Endothelial cell (in vitro differentiated cells): Measurements from ENCODE around the gene PEX5. TPM values are rescaled to one million over a fixed set of nuclear protein-coding genes. Genes with fewer than 3 reads are reported as not detected.

Source experiments
- DNase-seq: peaks from one replicate; pipeline ENCODE4 v3.0.0; 2021; ENCODE audit warnings: low spot score
- H3K27ac Mint-ChIP-seq: one replicate; pipeline ENCODE4 v1.8.0; 2021; ENCODE audit warnings: mixed read lengths, inconsistent platforms; ENCODE audit not compliant: unreplicated experiment
- H3K27me3 Mint-ChIP-seq: one replicate; pipeline ENCODE4 v1.8.0; 2021; ENCODE audit warnings: mild to moderate bottlenecking, moderate library complexity, mixed read lengths, inconsistent platforms; ENCODE audit not compliant: unreplicated experiment
- H3K36me3 Mint-ChIP-seq: one replicate; pipeline ENCODE4 v1.8.0; 2021; ENCODE audit warnings: mild to moderate bottlenecking, low read depth, mixed read lengths, inconsistent platforms; ENCODE audit not compliant: unreplicated experiment
- H3K4me1 Mint-ChIP-seq: one replicate; pipeline ENCODE4 v1.8.0; 2021; ENCODE audit warnings: mild to moderate bottlenecking, mixed read lengths, inconsistent platforms; ENCODE audit not compliant: unreplicated experiment
- H3K4me3 Mint-ChIP-seq: one replicate; pipeline ENCODE4 v1.8.0; 2021; ENCODE audit warnings: mild to moderate bottlenecking, mixed read lengths, inconsistent platforms; ENCODE audit not compliant: unreplicated experiment
- H3K9me3 Mint-ChIP-seq: one replicate; pipeline ENCODE4 v1.8.0; 2021; ENCODE audit warnings: mixed read lengths, inconsistent platforms; ENCODE audit not compliant: unreplicated experiment
- total RNA-seq: library from RNA; stranded (reverse); fragmentation: NEBNext Ultra II Directional; extraction: Animal tissue kit (Norgen Biotek cat#: 25700); gene quantifications from one replicate; pipeline ENCODE4 v1.2.1, GENCODE V29; 2021; ENCODE audit not compliant: unreplicated experiment
- TF ChIP-seq, protein P1 (sequence below): fragments of 200-600 bp; sonication (generic); IDR thresholded peaks from one replicate; pipeline ENCODE4 v1.5.0; 2021; ENCODE audit warnings: antibody characterized with exemption; ENCODE audit not compliant: unreplicated experiment

PEX5 gene
- total RNA-seq, 1 donor from 2014 or later = 22.2 TPM

DNA sequence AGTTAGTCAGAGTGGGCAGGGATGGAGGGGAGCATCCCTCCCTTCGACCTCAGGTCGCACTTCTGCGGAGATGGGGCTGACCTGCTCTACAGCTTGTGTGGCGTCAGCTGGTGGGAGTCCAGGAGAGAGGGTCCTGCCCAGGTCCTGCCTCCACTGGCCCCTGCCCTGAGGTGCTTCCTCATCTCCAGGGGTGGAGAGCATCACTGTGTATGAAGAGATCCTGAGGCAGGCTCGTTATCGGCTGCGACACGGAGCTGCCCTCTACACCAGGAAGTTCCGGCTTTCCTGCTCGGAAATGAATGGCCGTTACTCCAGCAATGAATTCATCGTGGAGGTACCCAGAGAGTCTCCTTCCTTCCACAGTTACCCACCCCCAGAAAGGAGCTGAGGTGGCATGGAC lies 39.1 kb upstream of the PEX5 start:
- Mint-ChIP-seq H3K4me3 (peak overlapping the region; percentile 10), H3K9me3 (no peaks in the 10 kb centered on the region), H3K27me3 (no peaks in the 10 kb centered on the region), H3K36me3 (peaks cover 48% of the 10 kb centered on the region), H3K27ac (no peak overlapping the region), H3K4me1 (peaks cover 21% of the 10 kb centered on the region)
- DNase-seq = no peak
- TF ChIP-seq, protein P1, sequence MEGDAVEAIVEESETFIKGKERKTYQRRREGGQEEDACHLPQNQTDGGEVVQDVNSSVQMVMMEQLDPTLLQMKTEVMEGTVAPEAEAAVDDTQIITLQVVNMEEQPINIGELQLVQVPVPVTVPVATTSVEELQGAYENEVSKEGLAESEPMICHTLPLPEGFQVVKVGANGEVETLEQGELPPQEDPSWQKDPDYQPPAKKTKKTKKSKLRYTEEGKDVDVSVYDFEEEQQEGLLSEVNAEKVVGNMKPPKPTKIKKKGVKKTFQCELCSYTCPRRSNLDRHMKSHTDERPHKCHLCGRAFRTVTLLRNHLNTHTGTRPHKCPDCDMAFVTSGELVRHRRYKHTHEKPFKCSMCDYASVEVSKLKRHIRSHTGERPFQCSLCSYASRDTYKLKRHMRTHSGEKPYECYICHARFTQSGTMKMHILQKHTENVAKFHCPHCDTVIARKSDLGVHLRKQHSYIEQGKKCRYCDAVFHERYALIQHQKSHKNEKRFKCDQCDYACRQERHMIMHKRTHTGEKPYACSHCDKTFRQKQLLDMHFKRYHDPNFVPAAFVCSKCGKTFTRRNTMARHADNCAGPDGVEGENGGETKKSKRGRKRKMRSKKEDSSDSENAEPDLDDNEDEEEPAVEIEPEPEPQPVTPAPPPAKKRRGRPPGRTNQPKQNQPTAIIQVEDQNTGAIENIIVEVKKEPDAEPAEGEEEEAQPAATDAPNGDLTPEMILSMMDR = no peak

DNA sequence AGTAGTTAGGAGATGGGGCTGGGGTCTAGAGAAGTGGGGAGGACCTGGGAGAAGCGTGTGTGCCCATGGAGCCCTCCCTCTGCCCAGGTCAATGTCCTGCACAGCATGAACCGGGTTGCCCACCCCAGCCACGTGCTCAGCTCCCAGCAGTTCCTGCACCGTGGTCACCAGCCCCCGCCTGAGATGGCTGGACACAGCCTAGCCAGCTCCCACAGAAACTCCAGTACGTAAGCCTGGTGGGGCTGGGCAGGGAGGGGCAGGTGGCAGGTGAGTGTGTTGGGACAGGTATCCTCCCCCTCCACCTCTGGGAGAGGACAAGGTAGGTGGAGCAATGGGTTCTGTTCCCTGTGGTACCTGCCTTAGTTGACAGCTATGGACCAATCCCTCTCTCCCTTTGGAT lies 38.6 kb upstream of the PEX5 start:
- Mint-ChIP-seq H3K36me3 (peaks cover 47% of the 10 kb centered on the region), H3K27me3 (no peaks in the 10 kb centered on the region), H3K27ac (no peak overlapping the region), H3K9me3 (no peaks in the 10 kb centered on the region), H3K4me3 (no peak overlapping the region), H3K4me1 (peaks cover 22% of the 10 kb centered on the region)
- TF ChIP-seq, protein P1 = no peak
- DNase-seq = no peak

DNA sequence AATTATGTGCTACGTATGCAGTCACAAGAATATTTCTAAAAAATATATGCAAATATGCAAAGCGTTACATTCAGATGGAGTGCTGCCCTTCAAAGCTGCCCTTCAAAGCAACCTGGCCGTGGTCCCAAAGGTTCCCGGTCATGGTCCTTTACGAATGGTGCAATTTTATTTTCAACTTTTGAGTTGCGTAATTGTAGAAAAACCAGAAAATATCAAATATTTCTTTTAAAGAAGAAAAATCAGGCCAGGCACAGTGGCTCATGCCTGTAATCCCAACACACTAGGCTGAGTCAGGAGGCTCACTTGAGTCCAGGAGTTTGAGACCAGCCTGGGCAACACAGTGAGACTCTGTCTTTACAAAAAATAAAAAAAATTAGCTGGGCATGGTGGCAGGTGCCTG lies 38.0 kb upstream of the PEX5 start:
- H3K9me3 Mint-ChIP-seq = no peaks in the 10 kb centered on the region
- H3K36me3 Mint-ChIP-seq = peaks cover 49% of the 10 kb centered on the region
- no peak for DNase-seq
- TF ChIP-seq, protein P1 = no peak
- H3K27me3 Mint-ChIP-seq = no peaks in the 10 kb centered on the region
- no peak overlapping the region for H3K4me3 Mint-ChIP-seq
- H3K4me1 Mint-ChIP-seq = peaks cover 22% of the 10 kb centered on the region
- no peak overlapping the region for H3K27ac Mint-ChIP-seq

DNA sequence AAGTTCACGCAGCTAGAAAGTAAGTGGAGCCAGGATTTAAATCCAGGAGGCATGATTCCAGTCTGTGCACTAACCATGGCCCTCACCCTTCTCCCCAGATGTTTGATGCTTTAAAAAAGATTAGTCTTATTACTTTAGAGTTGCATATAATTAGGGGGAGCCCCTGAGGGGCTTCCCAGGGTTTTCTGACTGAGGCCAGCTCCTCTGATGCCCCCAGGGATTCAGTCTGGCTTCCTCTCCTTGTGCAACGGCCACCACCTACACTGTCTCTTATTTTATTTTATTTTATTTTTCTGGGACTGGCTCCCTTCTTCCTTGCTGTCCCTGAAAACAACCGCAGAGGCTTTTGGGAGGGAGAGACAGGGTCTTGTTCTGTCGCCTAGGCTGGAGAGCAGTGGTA lies 36.7 kb upstream of the PEX5 start:
- DNase-seq = no peak
- TF ChIP-seq, protein P1 = no peak
- H3K4me3 Mint-ChIP-seq = no peak overlapping the region
- peaks cover 53% of the 10 kb centered on the region for H3K36me3 Mint-ChIP-seq
- H3K9me3 Mint-ChIP-seq = no peaks in the 10 kb centered on the region
- peaks cover 30% of the 10 kb centered on the region for H3K4me1 Mint-ChIP-seq
- H3K27me3 Mint-ChIP-seq = peaks cover 4% of the 10 kb centered on the region
- H3K27ac Mint-ChIP-seq = no peak overlapping the region

DNA sequence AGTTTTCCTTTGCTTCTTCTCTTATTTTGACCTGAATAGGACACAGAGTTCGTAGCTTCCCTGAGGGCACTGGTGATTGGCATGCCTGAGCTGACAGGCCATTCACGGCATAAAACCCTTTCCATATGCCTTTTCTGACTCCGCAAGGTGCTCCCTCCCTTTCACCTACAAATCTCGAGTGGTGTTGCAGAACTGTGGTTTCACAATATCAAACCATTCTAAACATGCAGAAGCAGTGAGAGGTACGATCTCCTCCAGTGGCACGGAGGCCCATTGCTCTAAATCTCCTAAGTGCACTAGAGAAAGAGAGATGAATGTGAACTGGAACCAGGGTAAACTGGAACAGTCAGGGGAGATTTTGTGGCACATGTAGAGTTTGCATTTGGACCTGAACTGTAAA lies 35.4 kb upstream of the PEX5 start:
- Mint-ChIP-seq H3K9me3 (no peaks in the 10 kb centered on the region), H3K4me1 (peaks cover 37% of the 10 kb centered on the region), H3K4me3 (no peak overlapping the region), H3K27ac (no peak overlapping the region), H3K36me3 (peaks cover 43% of the 10 kb centered on the region), H3K27me3 (peaks cover 6% of the 10 kb centered on the region)
- TF ChIP-seq, protein P1 = no peak
- DNase-seq = no peak
